Stimulated activated CD4-positive, alpha-beta T cell treated with anti-CD3 and anti-CD28 coated beads, Interleukin-1b, Interleukin-23, amount 100 ng/mL, for 1 hour (primary cell): Measurements from ENCODE around the gene NCOA5.
A peak's percentile ranks its signal among the peaks of the same experiment; 100 is the strongest.

ENCODE experiments used
- DNase-seq, 2 donors: peaks; one replicate each; pipeline ENCODE4 v3.0.0-alpha.2; 2020; ENCODE audit warnings: low read depth in 2 of 2

NCOA5 gene

GRCh38 chr20:46017272-46017671 lies 72.5 kb downstream of the NCOA5 start:
- no peak for DNase-seq

DNA sequence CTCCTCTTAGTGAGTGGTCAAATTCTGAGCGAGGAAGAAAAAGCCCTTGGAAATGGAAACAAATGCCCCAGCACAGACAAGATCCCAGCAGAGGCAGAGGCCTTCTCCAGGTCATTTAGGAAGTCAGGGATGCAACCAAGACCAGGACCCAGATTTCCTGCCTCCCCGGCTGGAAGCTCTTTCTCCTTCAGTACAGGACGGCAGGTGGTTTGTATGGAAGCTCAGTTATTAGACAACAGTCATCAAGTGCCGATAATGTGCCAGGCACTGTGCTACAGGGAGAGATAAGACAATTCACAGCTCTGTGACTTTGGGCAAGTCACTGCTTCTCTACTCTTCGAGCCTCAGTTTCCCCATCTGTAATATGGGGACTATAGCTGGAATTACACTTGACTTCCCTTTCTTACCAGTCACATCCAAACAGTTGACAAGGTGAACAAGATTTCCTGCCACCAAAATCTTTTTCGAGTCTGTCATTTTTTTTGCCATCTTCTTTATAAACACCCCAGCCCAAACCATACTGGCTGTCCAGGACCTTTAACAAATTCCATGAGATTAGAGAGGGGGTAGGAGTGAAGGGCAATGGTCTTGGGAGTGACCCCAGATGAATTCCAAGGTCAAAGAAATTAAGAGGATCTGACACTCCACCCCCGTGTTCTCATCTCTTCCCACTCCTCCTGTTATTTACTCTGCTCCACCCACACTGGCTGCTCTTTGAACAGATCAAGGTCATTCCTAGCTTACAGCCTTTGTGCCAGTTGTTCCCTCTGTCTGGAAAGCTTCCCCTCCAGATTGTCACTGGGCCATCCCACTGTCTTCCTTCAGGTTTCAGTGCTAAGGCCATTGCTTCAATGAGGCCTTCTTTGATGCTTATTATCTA lies 75.0 kb downstream of the NCOA5 start:
- DNase-seq: no peak

- DNase-seq: peak; percentile 29 to 50
Measured at GRCh38 chr20:46013829-46014516, 75.8 kb downstream of the NCOA5 start.

DNA sequence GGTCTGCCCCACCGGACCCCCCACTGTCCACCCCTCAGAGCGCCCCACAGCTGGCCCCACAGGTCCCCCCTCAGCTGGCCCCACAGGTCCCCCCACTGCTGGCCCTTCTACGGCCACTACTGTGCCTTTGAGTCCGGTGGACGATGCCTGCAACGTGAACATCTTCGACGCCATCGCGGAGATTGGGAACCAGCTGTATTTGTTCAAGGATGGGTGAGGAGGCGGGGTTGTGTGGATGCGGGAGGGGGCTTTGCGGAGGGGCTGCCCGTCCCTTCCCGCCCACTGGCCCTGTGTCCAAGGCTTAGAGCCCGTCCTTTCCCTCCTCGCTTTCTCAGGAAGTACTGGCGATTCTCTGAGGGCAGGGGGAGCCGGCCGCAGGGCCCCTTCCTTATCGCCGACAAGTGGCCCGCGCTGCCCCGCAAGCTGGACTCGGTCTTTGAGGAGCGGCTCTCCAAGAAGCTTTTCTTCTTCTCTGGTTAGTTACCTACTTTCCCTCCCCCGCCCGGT lies 76.4 kb downstream of the NCOA5 start:
- DNase-seq: no peak

GRCh38 chr20:46012921-46013320 lies 76.8 kb downstream of the NCOA5 start:
- no peak for DNase-seq

DNA sequence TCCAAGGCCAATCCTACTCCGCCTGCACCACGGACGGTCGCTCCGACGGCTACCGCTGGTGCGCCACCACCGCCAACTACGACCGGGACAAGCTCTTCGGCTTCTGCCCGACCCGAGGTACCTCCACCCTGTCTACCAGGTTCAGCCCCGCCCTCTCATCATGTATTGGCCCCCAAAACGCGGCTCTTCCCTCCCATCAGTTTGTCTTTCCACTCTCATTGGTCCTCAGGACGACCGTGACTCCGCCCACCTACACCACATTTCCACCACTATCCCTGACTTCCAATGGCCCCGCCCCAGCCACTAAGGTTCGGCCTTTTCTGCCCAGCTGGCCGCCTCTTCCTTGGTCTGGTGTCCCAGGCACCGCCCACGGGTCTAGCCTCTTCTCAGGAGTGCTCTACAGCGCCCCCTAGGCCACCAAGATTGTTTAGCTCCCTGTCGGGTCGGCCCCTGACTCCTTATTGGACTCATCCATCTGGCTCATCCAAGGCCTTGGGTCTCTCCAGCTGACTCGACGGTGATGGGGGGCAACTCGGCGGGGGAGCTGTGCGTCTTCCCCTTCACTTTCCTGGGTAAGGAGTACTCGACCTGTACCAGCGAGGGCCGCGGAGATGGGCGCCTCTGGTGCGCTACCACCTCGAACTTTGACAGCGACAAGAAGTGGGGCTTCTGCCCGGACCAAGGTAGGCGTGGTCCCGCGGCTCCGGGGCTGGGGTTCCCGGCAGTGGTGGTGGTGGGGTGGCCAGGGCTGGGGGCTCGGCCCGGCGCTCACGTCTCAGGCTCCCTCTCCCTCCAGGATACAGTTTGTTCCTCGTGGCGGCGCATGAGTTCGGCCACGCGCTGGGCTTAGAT lies 77.9 kb downstream of the NCOA5 start:
- DNase-seq: no peak
